HG02884 (cell line): ENCODE results near the gene GRIK4.

Experiments
- ATAC-seq: cut with Tn5 transposase; IDR thresholded peaks from one replicate; pipeline ENCODE4 v1.9.1; 2021; ENCODE audit warnings: mild to moderate bottlenecking, moderate library complexity; ENCODE audit not compliant: unreplicated experiment

GRIK4 gene

DNA sequence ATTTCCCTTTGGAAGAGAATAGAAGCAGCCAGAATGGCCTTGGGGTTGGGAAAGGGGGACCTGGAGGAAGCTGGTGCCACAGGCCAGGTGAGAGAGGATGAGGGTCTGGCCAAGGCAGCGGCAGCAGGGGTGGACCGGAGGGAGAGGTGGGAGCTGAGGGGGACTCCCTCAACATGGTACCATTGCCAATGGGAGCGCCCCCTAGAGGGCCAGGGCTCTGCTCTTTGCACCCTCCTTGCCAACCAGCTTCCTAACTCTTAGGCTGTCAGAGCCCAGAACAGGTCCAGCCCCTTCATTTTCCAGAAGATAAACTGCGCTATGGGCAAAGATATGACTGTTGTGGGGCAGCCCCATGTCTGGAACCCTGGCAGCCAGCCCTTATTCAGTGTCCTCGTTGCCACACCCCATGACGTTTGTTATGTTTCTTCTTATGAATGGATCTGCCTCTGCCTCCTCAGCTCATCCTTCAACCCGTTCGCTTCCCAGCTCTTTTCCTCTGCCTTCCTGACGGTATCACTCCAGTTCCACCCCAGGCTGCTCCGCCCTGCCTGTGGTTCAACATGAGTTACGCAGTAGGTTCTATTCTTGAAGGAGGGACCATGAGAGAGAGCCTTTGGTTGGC is 185.2 kb downstream of the GRIK4 start:
- no peak for ATAC-seq

DNA sequence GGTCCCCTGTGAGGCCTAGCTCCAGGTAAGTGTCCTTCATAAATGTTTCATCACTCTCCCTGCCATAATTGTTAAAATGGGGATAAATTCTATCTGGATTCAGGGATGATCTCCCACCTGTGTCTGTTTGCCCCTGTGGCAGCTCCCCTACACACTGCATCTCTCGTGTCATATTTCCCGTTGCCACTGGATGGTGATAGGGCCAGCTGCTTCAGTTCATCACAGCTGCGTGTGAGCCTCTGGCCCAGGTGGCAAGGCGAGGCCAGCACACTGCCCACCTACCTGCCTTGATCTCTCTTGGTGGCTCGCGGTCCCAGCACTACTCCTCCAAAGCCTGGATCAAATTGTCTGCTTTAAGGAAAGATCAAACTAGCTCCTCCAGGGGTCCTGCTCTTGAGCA is 187.4 kb downstream of the GRIK4 start:
- no peak for ATAC-seq

DNA sequence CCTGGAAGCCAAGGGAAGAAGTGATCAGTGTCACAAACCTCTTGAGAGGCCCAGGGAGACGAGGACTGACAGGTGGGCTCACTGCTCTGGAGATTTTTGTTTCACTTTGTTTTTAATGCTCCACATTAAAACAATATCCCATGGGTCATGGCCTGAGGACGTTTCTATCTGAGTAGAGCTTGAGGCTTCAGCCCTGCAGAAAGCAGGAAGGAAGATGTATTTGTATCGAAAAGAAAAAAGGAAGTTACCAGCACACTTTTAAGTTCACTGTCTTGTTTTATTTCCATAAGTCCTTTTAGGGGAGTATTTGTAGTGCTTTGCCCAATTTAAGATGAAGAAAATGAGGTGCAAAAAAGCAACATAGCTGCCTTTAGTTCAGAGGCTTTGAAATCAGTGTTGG is 191.1 kb downstream of the GRIK4 start:
- no peak for ATAC-seq

DNA sequence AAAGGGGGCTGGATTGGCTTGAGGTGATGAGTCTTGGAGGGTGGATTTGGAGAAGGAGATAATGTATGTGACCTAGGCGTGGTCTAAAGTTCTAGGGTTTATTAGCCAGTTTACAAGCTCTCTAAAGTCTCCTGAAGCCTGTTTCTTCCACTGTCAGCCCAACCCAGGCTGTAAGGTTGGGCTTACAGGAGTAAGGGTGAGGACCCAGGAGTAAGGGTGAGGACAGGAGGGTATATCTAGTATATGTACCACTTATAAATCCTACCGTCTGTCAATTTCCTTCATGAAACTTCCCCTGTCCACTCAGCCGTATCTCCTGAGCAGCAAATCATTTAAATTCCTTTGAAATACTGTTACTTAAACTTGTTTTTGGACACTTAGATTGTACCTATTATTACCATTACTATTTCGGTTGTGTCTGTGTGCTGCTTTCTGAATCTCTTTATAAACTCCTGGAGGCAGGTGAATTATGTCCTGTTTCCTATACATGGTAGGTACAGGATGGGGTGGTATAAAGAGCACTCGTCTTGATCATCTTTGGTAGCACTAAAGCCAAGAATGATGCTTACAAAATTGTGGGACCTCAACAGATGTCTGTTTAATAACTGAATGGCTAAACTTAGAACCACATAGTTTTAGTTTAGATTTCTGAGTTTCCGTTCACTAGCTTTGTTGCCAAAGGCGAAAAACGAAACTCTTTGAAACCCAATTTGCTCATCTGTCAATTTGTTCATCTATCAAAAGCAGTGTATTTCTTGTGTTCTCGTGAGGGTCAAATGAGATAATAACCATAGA is 192.0 kb downstream of the GRIK4 start:
- peak; percentile 61 for ATAC-seq

DNA sequence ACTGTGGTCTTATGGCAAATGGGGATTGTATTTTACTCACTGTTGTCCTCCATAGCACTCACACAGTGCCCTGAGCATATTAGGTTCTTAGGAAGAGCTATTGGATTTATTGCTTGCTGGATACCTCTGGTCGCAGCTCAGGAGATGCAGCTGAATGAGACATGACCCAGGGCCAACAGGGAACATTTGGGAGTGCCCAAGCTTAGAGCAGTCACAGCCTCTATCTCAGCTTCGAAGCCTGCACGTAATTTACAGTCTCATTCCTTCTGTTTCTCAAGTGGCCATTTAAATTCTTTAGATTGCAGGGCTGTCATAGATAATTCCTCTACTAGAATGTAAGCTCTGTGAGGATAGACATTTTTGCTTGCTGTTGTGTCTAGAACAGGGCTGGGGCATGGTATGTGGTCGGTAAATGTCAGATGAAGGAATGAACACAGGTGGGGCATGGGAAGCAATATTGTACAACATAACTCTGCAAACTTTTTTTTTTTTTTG is 192.8 kb downstream of the GRIK4 start:
- ATAC-seq, result no peak

DNA sequence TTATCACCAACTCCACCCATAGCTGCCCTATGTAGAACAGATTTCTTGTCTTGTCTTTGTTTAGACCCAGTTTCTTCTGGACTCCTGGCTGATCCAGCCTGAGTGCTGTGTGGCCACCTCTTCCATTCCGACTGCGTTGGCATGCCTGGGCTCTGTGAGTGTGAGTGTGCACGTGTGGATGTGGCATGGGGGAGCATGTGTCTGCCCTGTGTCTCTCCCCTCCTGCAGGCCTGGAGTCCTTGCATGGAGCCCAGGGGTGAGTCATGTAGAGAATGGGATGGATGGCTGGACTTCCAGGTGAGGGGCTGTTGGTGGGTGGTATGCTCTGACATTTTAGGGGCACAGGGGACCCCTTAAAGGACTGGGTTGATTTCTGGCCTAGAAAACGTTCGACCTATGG is 194.7 kb downstream of the GRIK4 start:
- no peak for ATAC-seq

DNA sequence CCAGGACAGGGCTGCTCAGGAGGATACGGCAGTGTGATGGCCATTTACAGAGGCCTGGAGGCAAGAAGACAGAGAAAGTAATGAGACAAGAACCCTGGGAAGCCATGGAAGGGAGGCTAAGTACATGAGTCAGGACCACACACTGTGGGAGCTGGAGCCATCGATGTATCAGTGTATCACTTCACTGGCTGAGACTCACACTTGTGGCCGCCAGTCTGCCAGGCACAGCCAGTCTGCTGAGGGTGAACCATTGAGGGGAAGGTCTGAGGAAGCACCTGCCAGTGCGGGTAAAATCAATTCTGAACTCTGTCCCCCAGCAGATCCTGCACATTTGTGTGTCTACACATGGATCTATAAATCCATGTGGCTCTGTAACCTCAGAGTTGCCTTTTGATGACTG is 195.6 kb downstream of the GRIK4 start:
- no peak for ATAC-seq

DNA sequence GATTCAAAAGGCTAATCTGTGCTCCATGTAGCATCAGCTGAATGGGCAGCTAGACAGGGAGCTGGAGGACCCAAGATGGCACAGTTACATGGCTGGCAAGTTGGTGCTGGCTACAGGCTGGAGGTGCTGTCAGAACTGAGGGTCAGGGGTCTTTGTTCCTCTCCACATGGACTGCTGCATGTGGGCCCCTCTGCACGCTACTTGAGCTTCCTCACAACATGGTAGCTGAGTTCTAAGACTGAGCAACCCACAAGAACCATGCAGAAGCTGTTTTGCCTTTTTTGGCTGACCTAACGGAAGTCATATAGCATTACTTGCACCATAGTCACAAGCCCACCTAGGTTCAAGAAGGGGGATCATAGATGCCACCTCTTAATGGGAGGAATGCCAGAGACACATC is 196.1 kb downstream of the GRIK4 start:
- ATAC-seq, result no peak

DNA sequence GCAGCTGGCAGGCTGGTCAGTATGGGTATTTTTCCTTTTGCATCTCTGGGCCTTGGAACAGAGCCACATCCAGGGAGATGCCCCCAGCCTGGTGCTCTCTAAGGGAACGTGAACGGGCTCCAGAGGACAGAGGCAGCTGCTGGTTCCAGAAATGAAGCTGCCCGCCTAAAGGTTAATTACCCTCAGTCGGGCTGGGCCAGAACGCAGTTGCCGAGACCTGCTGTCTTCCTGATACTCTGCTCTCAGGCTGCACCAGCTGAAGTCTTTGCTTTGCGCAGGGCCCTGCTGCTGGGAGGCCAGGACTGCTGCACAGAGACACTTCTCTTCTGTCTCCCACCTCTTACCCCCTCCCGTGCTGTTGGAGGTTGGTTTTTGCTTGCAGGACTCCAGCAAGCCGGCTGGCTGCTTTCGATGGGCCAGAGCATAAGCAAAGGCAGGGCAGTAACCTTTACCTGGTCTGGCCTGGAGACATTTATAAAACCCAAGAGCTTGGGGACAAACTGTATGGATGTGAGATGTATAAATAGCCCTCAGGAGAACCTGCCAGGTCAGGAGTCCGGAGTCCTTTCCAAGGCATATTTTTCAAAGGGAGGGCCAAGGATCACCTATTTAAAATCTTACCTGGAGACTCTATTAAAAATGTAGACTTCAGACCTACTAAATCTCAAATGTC is 197.1 kb downstream of the GRIK4 start:
- ATAC-seq, result no peak

DNA sequence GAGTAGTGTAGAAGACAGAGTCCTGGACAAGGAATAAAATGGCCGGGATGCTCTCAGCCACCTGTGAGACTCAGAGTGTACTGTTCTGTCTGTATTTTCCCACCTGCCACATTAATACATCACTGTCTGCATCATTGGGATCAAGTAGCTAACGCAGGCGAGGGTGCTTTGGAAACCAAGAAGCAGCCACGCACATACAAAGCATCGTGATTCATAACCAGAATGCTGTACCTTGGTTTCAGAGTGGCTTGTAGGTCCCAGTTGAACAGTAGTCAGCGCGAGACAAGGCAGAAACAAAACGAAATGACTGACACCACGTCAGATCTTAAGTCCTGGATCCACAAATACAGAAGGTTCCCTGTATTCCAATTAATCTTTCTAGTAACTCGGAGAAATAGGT is 198.3 kb downstream of the GRIK4 start:
- peak; percentile 92 for ATAC-seq

DNA sequence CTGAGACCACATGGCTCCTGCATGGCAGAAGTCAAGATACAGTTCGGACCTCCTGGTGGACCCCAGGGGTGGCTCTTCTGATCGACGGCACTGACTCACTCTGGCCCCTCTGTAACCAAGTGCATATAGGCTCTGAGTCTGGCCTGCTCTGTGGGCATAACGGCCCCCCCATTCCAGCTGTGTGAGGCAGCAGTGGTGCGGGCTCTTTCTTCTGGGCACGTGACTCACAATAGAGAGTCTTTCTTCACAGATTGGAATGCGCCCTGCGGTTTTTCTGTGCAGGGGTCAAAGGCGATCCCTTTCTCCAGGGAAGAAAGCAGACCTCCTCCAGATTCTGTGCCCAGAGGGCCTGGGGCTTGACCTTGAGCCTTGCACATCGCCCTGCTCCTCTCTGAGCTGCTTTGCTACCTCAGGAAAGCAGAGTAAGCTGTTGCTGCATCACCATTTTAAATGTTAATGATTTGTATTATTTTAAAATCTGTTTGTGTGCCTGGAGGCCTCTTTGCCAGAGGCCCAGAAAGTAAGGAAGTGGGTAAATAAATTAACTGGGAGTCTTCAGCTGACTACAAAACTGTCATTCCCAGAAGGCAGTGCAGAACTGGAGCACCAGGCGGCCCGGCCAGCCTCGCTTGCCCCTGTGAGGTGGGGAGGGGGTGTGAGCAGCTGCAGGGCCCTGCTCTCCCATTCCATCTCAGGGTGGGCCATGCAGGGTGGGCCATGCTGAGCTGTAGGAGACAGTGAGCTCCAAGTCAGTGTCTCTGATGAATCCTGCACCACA is 199.0 kb downstream of the GRIK4 start:
- ATAC-seq, result no peak

DNA sequence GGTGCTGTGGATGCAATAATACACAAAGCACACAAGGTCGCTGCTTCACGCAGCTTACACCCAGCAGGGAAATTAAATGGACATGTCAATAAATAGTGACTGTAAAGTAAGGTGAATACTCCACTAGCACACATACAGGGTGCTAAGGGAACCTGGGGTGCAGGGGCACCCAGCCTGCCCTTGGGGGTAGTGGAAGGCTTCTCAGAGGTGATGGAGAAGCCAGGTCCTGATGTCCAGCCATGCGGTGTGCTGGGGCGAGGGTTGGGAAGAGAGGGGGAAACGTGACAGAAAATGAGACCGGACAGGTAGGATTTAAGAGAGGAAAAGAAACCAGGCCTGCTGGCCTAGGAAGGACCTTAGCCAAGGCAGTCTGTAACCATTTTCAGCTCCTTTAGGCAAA is 200.5 kb downstream of the GRIK4 start:
- ATAC-seq, result no peak

DNA sequence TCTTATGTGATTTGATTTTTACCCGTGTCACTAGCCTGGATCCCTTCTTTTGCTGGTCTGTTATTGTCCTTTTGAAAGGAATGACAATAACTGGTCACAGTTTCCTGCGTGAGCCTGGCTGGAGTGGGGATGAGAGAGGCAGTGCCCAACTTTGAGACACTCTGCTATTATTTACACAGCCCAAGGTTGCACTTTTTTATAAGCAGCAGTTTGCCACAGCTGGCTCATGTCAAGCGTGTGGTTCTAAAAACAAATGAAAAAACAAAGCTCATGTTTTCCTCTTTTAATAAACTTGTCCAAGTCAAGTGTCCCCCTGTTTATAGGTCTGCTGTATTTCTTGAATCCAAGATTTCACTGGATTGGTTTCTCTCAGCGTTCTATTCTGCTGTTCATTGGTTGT is 201.3 kb downstream of the GRIK4 start:
- no peak for ATAC-seq

DNA sequence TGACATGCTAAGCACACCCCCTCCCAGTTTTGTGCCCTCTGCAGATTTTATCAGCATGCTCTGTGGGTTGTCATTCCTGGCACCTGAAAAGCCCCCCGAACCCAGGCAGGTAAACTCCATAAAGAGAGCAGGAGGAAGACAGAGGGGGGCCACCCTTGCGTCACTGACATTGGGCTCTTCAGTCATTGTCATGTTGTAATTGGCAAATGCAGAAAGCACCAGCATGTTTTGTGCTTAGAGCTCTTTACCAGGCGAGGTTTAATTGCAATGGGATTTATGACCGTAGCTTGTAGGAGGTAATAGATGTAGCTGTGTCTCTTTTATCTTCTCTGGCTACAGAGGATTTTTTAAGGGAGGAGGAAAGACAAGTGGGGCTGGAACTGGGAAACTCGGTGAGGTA is 201.7 kb downstream of the GRIK4 start:
- ATAC-seq, result no peak

DNA sequence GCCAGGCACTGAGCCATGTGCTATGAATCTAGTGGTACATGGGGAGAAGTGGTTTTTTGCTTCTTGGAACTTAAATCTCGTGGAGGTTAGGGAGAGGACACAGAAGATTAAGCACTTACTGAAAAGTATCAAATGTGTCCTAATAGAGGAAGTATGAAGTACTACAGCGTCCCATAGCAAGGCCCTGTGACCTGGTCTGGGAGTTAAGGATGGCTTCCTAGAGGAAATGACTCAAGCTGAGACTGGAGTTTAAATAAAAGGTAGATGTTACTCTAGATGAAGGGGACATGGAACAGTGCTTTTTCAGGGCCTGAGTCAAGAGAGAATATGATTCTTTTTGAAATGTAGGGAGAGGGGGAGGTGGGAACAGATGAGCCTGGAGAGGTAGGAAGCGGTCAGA is 202.9 kb downstream of the GRIK4 start:
- no peak for ATAC-seq

DNA sequence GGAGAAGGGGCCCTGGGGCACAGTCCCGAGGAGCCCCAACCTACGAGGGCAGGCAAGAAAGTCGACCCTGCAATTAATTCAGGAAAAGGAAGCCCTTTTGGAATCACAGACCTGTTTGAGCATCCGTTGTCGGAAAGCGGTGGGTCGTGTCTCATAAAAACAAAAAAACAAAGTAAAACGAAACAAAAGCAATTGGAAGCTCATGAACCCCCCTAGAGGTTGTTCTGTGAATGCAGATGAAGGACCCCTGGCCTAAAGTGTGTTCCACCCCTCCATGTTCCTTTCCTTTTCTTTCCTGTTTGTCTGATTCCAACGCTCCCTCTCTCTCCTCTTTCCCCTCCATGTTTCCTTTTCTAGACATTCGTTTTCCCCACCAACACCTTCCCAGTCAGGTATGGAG is 203.7 kb downstream of the GRIK4 start:
- ATAC-seq, result no peak

DNA sequence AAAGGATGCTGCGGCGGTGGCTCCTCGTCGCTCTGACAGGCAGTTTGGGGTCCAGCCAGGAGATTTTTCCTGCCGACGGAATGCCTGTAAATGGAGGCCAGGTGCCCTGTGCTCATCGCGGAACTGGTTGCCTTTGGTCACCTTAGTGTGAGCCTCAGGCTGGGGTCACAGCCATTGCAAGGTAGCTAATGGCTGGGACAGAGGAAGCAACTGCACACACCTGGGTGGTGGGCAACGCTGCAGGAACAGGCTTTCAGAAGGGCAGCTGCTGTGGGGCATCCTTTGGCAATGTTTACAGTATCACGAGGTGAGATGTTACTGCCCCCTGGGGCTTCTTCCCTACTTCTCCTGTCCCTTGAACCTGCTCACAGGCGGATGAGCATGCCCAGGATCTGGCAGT is 205.5 kb downstream of the GRIK4 start:
- ATAC-seq, result no peak

DNA sequence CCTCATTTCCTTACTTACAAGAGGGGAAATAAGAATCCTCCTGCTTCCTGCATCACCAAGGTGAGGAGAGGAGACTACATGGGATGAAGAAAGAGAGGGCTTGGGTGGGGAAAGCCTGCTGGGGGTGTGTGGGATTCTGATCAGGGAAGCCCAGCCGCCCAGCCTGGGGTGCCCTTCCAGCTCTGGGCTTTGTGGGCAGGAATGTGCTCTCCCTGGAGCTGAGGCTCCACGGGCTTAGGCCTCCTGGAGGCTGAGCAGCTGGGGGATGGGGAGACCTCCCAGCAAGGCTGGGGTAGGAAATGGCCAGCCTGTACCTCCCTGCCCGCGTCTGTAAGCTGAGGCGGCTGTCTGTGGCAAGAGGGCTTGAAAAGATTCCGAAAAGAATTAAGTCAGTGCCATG is 206.1 kb downstream of the GRIK4 start:
- no peak for ATAC-seq

DNA sequence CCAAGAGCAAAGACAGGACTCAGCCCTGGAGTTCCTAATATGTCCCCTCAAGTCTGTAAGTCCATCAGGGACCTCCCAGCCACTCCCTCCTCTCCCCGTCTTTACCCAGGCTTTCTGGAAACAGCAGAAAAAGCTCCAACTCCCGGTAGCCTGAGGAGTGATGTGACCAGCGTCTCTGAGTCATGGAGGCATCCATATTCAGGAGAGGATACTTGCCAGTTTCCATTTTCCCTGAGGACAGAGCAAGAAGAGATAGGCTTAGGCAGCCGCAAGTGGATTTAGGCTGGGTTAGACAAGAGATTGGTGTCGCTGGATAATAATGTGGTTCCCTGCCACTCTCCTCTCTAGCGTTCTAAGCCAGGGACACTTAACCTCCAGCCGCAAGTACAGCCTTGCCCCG is 206.6 kb downstream of the GRIK4 start:
- no peak for ATAC-seq

DNA sequence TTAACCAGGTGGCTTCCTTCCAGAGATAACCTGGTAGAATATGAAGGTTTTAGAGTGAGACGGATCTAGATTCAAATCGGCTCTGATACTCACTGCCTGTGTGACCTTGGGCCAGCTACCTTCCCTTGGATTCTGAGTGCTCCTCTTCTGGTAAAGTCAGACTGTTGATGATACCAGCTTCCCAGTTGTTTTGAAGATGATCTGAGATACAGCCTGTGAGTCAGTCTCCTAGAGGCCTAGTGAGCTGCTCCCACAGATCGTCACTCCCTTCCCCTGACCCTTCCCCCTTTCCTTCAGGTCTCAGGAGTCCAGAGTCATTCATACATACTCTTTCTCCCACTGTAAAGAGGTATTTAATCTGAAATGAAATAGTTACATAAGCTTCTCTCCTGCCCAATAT is 207.8 kb downstream of the GRIK4 start:
- no peak for ATAC-seq

DNA sequence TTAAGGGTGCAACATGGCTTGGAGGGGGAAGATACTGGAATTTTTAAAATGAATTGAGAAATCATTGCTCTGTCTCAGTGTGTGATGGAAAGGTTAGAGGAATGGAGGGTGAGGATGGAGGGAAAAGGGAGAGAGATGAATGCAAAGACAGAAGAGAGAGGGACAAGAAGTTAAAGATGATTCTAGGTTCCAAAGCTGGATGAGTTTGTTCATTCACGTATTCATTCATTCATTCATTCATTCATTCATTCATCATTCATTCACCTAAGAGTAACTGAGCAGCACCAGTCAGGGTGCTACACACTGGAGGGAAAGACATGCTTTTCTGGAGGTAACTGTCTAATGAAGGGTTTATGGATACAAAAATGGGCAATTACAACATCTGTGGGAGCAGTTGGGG is 209.2 kb downstream of the GRIK4 start:
- ATAC-seq, result no peak
